Thoracic aorta (tissue), 2 donors: ENCODE data around the gene SHE. TPM values are rescaled to one million over a fixed set of nuclear protein-coding genes. Genes with fewer than 3 reads are reported as not detected.

ENCODE experiments used
- ATAC-seq: fragments of 150-250 bp; one replicate; pipeline ENCODE4 v1.8.0; 2017; ENCODE audit warnings: low read depth; ENCODE audit not compliant: insufficient number of reproducible peaks, low FRiP score
- DNase-seq: peaks from one replicate; pipeline ENCODE4 v3.0.0-alpha.2; 2020; ENCODE audit warnings: low spot score
- H3K27ac ChIP-seq, 2 donors: fragments of 200-600 bp; sonication (generic); 1 replicate in 1 of 2; 2 replicates in 1 of 2; pipeline ENCODE4 v1.5.1; 2016; ENCODE audit warnings: mild to moderate bottlenecking in 2 of 2, moderate library complexity in 2 of 2
- H3K27me3 ChIP-seq: fragments of 200-600 bp; sonication (generic); replicated peaks from 2 replicates; pipeline ENCODE4 v1.6.0; 2016; ENCODE audit warnings: mild to moderate bottlenecking; ENCODE audit not compliant: insufficient read depth
- H3K36me3 ChIP-seq: fragments of 200-600 bp; sonication (generic); one replicate; pipeline ENCODE4 v1.5.1; 2016
- H3K4me1 ChIP-seq, 2 donors: fragments of 200-600 bp; sonication (generic); 1 replicate in 1 of 2; 2 replicates in 1 of 2; pipeline versions ENCODE4 v1.5.1 to v1.6.0; 2016; ENCODE audit warnings: low read depth in 2 of 2, mild to moderate bottlenecking in 1 of 2; ENCODE audit not compliant: control insufficient read depth in 1 of 2
- H3K4me3 ChIP-seq: fragments of 200-600 bp; sonication (generic); 2 replicates; pipeline ENCODE4 v1.5.1; 2016; ENCODE audit warnings: mild to moderate bottlenecking
- H3K9me3 ChIP-seq: fragments of 200-600 bp; sonication (generic); 2 replicates; pipeline ENCODE4 v1.5.1; 2016
- CTCF ChIP-seq: fragments of 200-600 bp; sonication (generic); IDR thresholded peaks from one replicate; pipeline ENCODE4 v1.5.1; 2019; ENCODE audit warnings: antibody characterized with exemption
- total RNA-seq, 2 donors: library from RNA; depleted of rRNA; stranded (reverse); fragments of >200 nt; gene quantifications; one replicate each; pipeline versions ENCODE4 v1.1.0 to v1.2.3, GENCODE V29; 2016

The SHE gene
- total RNA-seq, 2 donors from 2014 or later = 6.1 to 15.2 TPM

- DNase-seq = no peak
- no peak for ATAC-seq
- Histone ChIP-seq H3K36me3 (no peaks in the 10 kb centered on the region), H3K4me3 (no peak overlapping the region), H3K4me1 (no peaks in the 10 kb centered on the region), H3K27me3 (no peaks in the 10 kb centered on the region), H3K9me3 (no peaks in the 10 kb centered on the region), H3K27ac (no peak overlapping the region)
- TF ChIP-seq CTCF = no peak
Measured at GRCh38 chr1:154527192-154527591, 25.0 kb upstream of the SHE start.

GRCh38 chr1:154524881-154525280 lies 22.7 kb upstream of the SHE start:
- no peak for TF ChIP-seq CTCF
- DNase-seq (no peak), ATAC-seq (no peak)

GRCh38 chr1:154521695-154522094 lies 19.5 kb upstream of the SHE start:
- H3K9me3 ChIP-seq = no peaks in the 10 kb centered on the region
- no peak for ATAC-seq

More at GRCh38 chr1:154524881-154525280, 22.7 kb upstream of the SHE start:
- H3K27me3 ChIP-seq = no peaks in the 10 kb centered on the region
- H3K36me3 ChIP-seq = no peaks in the 10 kb centered on the region
- no peaks in the 10 kb centered on the region for H3K9me3 ChIP-seq
- H3K4me1 ChIP-seq = no peaks in the 10 kb centered on the region
- no peak overlapping the region for H3K27ac ChIP-seq
- no peak overlapping the region for H3K4me3 ChIP-seq

GRCh38 chr1:154520333-154520732 lies 18.1 kb upstream of the SHE start:
- H3K27ac ChIP-seq = no peak overlapping the region
- TF ChIP-seq CTCF = no peak

More at GRCh38 chr1:154521695-154522094, 19.5 kb upstream of the SHE start:
- DNase-seq = no peak
- H3K27ac ChIP-seq = no peak overlapping the region
- no peak for TF ChIP-seq CTCF
- no peaks in the 10 kb centered on the region for H3K4me1 ChIP-seq
- no peaks in the 10 kb centered on the region for H3K27me3 ChIP-seq
- H3K4me3 ChIP-seq = no peak overlapping the region
- no peaks in the 10 kb centered on the region for H3K36me3 ChIP-seq

GRCh38 chr1:154519591-154519991 lies 17.4 kb upstream of the SHE start:
- H3K4me3 ChIP-seq = no peak overlapping the region
- ATAC-seq (no peak), DNase-seq (no peak)
- H3K27me3 ChIP-seq = no peaks in the 10 kb centered on the region
- no peaks in the 10 kb centered on the region for H3K4me1 ChIP-seq
- no peaks in the 10 kb centered on the region for H3K9me3 ChIP-seq
- TF ChIP-seq CTCF = no peak
- H3K36me3 ChIP-seq = no peaks in the 10 kb centered on the region
- H3K27ac ChIP-seq = no peak overlapping the region

More at GRCh38 chr1:154520333-154520732, 18.1 kb upstream of the SHE start:
- Histone ChIP-seq H3K4me1 (no peaks in the 10 kb centered on the region), H3K9me3 (no peaks in the 10 kb centered on the region), H3K36me3 (no peaks in the 10 kb centered on the region), H3K27me3 (no peaks in the 10 kb centered on the region), H3K4me3 (no peak overlapping the region)
- ATAC-seq (no peak), DNase-seq (no peak)
